Measurements from ENCODE around the gene PIMREG.
"Not testable (repeated sequence)": the region's sequence is repeated elsewhere in the genome, so short reads cannot be mapped to it uniquely, and the experiment has no call there.

Gene PIMREG

DNA sequence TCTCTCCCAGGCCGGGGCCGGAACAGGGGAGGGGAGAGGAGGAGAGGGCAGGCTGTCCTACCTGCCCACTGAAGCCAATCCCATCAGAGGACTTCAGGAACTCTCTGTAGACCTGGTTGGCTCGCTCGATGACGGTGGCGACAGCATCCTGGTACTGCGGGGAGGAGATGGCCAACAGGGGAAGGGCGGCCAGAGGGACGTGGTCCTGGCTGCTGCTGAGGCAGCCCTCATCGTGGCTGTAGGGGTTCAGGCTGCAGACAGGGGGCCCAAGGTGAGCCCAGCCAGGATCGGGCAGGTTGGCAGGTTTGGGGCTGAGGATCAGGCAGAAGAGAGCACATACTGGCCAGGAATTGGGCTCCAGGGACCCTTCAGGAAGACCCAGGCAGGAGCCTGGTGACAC is 34.2 kb downstream of the PIMREG start:
- no peak for DNase-seq (ENCODE audit: low read depth)

DNA sequence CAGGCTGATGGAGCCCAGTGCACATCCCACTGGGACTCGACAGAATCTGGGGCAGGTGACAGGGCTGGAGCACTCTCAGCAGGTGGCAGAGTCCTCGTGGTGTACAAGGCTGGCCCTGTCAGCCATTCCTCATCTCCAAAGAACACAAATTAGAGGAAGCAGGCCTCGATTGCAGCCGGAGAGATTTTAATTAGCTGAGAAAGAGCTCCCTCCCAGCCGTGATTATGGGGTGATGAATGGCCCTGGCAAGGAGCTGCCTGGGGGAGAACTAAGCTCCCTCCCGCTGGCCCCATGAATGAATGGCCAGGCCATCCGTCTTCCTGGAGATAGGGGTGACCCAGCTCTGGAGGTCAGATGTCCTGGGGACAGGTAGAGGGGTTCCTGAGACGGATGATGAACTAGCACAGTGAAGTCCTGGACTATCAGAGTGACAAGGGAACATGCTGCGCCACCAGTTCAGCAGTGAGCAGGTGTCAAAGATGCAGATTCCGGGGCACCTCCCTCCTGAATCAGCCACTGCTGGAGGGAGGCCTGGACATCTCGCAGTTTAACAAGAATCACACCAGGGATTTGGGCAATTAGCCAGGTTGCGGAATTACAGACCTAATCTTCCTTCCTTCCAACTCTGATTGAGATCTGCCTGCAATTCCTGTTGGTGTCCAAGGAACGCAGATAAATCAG is 35.5 kb downstream of the PIMREG start:
- DNase-seq (ENCODE audit: low read depth): no peak

DNA sequence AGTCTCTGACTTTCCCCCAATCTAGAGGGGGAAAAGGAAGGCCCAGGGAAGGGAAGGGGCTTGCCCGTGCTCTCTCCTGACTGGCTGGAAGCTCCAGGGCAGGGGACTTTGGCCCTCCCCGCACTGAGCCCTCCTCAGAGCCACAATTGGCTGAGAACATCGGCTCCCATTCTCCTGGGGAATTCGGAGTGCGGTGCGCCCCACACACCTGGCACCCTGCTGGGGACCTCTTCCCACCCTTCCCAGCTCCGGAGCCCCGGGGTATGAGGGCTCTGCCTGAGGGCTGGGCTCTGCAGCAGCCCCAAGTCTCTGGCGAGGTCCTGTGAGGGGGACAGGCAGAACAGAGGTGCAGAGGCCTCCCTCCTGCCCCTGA is 36.0 kb downstream of the PIMREG start:
- DNase-seq (ENCODE audit: low read depth): no peak

DNA sequence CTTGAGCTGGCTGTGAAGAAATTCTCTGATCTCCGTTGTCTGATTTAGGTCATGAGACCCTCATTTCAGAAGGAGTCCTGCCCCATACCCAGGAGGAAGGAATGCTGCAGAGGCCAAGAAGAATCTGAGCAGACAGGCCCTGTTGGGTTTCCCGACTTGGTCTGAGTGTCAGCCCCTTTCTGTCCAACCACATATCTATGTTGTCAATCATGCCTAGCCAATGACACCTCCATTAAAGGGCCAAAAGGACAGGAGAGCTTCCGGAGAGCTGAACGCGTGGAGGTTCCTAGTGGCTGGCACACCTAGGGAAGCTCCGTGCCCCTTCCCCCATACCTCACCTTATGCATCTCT is 37.8 kb downstream of the PIMREG start:
- no peak for DNase-seq (ENCODE audit: low read depth)

DNA sequence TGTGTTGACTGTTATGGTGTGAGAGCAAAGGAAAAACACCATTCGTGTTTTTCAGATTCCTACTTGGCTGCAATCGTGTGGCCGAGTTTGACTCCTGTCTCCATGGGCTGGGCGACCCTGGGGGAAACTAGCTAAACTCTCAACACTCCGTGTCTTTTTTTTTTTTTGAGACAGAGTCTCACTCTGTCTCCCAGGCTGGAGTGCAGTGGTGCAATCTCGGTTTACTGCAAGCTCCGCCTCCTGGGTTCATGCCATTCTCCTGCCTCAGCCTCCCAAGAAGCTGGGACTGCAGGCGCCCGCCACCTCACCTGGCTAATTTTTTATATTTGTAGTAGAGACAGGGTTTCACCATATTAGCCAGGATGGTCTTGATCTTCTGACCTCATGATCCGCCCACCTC is 38.5 kb downstream of the PIMREG start:
- not testable (repeated sequence) for DNase-seq (ENCODE audit: low read depth)

DNA sequence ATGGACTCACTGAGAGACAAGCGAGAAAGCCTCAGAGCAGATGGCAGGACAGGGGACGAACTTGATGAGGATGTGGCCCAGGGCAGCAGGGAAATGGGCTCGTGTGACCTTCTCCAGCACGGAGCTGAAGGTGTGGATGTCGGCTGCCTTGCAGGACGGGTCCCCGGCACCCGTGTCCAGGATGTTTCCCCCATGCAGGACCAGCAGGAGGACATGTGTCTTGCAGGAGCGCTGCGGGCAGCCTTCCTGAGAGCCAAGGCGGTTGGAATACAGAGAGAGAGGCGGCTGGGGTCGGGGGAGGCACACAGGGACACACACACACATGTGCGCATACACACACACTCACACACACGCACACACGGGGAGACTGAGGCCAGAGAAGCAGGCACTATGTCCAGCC is 39.3 kb downstream of the PIMREG start:
- no peak for DNase-seq (ENCODE audit: low read depth)

DNA sequence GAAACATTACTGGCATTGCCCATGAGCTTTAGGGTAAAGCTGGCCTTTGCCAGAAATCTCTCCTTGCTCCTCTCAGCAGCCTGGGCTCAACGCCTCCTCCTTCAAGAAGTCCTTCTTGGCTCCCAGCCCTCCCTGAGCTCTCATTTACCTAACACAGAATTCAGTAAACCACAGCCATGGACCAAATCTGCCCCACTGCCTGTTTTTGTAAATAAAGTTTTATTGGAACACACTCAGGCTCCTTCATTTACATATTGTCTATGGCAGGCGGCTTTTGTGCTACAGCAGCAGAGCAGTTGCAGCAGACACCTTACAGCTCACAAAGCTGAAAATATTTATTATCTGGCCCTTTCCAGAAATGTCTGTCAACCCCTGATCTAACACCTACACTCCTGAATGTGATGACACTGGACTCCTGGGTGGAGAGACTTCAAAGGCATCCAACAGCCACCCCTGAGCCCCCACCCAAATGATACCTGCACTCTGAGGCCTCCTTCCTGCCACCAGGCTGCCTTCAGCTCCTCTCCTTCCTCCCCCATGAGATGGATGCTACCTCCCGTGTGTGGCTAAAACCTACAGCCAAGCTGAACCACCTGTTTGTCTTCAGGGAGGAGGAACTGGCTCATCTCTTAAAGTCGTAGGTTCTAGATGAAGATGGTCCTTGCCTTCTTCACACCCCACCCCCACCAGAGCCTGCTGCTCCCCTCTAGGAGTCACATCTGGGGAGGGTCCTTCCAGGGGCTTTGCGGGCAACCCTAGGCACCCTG is 41.6 kb downstream of the PIMREG start:
- no peak for DNase-seq (ENCODE audit: low read depth)

DNA sequence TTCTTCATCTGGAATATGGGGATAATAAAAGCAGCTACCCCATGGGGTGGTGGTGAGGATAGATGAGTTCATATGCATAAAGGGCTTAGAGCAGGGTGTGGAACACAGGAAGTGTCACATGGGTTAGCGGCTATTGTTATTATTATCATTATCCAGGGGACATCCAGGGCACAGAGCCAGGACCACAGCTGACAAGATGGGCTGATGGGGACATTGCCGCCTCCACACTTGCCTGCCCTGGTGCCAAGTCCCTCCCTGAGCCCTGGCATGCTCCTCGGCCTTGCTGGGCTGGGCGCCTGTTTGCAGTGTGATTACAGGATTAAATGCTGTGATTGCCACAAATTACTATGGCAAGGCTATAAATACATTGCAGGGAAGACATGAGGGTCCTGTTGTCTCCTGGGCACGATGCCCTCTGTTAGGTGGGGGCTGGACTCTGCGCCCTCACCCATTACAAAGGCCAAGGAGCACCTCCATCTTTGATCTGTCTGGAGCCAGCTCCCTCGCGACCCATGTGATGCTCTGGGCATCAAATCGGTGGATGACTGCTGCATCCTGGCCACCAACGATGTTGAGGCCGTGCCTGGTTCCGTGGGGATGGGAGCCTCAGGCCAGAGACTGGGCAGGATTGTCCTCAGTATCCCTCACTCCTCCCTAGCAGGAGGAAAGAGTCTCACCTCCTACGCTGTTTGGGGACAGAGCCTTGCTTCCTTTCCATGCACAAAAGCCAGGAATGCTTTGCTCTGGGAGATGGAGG is 43.2 kb downstream of the PIMREG start:
- no peak for DNase-seq (ENCODE audit: low read depth)

DNA sequence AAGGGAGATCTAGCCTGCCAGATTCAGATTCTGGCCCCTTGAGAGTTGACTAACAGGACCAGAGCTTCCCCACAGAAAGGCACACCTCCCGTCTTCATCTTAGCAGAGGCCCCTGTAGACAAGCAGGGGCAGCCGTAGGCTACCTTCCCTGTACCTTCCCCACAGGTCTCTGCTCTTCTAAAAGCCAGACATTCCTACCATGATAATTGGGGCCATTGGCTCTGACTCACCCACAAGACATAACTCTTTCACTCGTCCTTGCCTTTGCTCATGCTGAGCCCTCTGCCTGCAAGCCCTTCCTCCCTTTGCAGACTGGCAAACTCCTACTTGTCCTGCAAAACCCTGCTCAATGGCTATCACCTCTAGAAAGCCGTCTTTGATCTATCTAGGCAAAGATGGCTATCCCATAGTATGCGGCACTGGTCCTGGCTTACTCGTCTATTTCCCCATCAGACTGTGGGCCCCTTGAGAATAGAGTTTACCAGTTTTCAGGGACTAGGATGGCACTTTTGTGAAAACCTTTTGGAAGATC is 43.8 kb downstream of the PIMREG start:
- DNase-seq (ENCODE audit: low read depth): no peak

DNA sequence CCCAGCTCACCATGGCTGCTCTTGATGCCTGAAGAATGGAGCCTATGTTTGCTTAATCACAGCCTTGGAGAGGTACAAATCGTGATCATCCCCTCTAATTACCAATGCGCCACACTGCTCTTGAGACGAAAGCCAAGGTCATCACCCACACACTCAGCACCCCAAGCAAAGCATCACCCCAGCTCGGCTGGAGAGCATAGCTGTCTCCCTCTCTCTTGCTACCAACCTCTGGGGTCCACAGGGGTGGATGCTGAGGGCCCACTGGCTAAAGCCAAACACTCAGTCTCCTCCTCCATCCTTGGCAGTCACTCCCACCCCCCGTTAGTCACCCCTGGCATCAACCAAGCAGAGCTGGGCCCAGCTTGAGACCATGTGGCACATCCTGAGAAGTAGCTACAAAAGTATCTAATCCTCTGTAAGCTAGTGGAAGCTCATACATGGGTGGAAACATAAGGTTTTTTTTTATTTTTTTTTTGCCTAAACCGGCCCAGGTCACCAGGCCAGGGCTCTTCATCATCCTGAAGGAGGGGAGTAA is 44.8 kb downstream of the PIMREG start:
- DNase-seq (ENCODE audit: low read depth): no peak

DNA sequence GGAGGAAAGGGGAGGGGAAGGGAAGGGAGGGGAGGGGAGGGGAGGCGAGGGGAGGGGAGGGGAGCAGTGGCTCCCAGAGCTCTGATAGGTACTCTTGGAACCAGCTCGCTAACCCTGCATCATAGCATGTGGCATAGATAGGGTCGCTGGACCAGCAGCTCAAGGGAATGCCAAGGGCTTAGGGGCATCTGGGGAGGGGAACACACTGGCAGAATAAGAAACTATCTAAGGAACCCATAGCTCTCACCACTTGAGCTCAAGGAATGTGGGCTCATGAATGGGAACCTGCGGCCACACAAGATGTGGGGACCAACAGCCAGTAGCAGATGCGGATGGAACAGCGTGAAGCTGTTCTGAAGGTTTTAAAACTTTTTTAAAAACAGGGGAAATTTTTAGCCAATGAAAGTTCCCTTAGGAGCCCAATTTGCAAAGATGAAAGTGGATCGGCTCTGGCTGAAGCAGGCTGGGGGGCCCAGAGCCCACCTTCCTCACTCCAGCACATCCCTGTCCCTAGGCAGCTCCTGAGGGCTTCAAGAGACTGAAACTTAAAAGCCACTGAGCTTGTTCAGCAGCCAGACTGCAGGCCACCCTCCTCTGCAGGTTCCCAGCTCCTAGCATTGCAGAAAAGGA is 46.9 kb downstream of the PIMREG start:
- no peak for DNase-seq (ENCODE audit: low read depth)

DNA sequence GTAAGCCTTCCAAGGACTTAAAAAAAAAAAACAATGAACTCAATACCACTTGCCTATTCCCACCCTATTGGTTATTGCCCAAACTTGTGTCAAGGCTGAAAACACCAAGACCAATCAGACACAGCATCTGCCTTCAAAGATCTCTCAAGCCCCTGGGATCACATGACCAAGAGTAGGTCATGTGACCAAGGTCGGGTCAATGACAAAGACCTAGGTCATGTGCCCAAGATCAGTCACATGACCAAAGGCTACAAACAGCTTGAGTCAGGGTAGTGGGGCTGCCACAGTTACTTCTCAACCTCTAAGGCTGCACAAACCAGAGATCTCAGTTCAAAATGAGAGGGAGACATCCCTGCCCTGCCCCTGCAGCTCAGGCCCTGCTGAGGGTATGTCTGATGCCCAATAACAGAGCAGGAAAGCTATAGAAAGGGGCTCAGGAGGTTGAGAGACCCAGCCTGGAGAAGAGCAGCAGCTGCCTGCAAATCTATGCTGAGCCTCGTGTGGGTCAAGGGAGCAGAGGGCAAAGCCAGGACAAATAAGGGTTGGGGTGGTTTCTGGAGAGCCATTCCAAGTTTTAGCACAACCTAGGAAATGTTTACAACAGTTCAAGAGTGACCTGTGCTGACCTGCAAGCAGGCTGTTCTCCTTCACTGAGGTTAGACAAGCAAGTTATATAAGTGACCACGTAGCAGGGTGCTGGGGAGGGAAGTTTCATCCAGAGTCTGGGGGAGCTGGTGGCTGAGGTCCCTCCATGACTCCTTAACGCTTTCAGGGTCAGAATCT is 48.8 kb downstream of the PIMREG start:
- DNase-seq (ENCODE audit: low read depth): no peak

DNA sequence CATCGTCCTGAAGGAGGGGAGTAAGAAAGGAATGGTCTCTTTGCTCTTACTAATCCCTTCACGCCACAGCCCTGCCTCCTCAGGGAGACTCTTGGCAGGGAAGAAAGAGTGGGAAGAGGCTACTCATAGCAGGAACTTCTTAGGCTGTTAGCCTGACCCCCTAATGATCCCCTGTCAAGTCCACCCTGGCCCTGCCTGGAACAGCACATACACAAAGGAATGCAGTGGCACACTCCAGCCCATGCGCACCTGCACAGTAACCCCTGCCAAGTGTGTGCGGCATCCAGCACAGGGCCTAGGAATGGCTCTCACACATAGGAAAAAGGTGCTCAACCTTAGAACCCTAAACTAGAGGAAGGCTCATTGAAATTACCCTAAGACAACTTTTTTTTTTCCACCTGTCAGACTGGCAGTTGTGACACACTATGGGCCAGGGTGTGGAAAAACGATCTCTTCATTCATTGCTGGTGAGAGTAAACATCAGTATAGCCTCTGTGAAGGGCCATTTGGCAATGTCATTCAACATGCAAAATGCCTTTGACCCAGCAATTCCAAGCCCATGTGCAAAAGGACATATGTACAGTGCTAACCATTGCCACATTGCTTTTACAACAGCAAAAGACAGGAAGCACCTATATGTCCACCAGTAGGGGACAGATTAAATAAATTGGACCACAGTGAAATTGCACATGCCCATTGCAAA is 50.1 kb downstream of the PIMREG start:
- DNase-seq (ENCODE audit: low read depth): no peak

DNA sequence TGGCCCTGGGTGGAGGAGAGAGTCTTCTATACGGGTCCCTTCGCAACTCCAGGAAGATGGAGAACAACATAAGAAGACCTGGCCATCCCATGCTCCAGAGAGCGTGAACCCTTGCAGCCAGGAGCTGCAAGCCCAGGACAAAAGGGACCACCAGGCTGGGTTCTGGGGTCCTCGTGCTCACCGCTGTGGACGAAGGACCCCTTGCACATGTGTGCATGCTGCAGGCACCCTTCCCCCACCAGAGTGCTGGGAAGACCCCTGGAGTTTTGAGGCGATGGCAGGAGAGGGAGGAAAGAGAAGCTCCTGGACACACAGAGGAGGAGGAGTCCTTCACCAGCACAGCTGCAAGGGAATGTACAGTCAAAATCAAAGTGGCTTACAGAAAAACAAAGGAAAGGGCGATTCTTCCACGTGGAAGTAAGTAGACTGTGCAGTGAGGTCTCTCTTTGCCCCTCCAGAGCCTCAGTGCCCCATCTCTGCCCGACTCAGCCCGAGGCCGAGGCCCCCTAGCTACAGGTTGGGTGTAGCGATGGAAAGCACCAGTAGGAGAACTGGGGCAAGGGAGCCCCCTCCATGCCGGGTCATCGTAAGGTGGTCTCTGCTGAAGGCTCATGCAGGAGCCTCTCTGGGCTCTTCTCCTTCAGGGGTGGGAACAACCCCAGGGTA is 51.3 kb downstream of the PIMREG start:
- no peak for DNase-seq (ENCODE audit: low read depth)

DNA sequence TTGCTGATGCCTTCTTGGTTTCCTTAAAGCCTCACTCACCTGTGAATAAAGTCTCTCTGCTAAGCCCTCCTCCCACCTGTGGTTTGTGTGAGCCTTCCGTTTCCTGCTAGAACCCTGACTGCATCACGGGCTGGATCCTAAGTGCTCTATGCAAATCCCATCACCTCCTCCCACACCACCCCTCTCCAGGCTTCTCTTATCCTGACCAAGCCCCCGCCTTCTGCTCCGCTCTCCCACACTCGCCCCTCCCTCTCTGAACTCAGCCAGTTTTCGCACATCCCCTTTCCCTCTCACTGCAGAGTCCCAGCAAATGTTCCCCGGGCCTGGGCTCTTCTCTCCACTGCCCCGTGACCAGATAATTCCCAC is 51.8 kb downstream of the PIMREG start:
- no peak for DNase-seq (ENCODE audit: low read depth)

DNA sequence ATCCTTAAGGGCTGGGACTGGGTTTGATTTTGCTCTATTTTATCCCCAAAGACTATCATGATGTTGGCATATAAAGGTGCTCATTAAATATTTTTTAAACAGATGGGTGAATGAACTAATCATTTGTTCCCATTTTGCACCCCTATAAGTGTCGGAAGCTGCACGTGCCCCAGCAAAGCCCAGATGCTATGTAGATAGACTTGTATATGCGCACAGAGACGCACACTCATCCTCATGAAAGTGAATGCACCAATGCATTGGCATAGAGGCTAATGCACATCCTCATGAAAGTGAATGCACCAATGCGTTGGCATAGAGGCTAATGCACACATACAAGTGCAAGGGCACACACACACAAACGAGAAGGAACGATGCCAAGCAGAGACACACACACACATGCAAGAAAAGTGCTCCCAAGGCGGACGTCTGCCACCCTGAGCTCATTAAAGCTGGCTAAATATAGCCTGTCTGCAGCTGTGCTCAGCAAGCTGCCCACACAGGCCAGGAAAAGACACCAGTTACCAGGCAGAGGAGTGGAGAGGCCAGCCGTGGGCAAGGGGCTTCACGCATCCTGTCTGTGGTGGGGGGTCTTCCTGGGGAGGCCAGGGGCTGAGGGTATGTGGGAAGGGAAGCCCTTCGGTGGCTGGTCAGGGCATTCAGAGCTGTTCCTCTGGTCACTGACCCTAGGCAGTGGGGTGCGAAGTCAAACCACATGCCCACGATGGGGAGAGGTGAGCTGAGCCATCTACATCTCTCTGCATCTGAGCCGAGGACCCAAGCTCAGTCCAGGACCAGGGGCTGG is 52.6 kb downstream of the PIMREG start:
- no peak for DNase-seq (ENCODE audit: low read depth)

DNA sequence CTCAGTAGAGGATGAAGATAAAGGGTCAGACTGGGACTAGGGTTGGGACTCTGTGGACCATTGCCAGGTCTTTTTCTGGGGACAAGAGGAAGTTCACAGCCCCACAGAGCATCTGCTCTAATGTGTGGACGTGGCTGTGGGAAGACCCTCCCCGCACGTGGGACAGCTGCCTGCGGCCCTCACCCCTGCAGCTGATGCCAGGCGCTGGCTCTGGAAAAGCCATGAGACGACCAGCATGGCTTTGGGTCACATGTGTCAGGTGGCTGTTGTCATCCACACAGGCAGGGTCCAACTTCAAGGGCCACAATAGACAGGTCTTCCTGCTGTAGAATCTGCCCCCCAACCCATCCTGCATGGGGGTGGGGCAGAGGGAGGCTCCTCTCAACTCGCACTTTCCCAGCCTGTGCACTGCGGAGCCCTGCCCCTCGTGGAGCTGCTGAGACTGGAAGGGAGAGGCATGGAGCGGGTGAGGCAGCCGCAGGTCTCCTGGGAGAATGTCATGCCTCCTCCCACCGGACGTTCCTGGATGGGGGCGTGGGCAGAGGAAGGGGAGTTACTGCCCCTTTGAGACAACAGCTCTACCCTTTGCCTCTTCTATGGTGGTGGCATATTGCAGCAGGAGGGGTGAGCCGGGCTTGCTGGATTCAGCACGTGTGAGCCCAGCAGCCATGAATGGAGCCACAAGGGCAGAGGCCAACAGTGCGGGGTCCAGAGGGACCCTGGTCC is 53.4 kb downstream of the PIMREG start:
- DNase-seq (ENCODE audit: low read depth): no peak

DNA sequence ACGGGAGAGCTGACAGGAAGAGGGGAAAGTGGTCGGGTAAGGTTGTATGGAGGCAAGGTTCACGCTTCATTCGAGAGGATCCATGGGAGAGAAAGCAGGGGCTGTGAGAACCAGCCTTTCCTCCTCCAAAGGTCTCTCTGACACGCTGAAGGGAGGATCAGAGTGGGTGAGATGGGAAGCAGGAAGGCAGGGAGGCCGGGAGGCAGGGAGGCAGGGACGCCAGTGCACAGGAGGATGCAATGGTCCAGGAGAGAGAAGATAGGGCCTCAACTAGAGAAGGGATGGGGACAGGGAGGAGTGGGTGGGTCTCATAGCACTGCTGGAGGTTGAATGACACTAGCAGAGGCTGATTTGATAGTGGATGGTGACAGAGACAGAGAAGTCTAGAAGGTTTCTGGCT is 54.1 kb downstream of the PIMREG start:
- DNase-seq (ENCODE audit: low read depth): no peak

Data from stimulated activated CD8-positive, alpha-beta memory T cell treated with anti-CD3 and anti-CD28 coated beads, Interleukin-7, amount 100 ng/mL, for 24 hours (primary cell).